Upper lobe of right lung (tissue), 1 donor: ENCODE measurements around the gene PPP1R1C. TPM values are rescaled to one million over a fixed set of nuclear protein-coding genes. Genes with fewer than 3 reads are reported as not detected.

Experiments used
- ATAC-seq: fragments of 200-7000 bp; cut with Tn5 transposase; one replicate; pipeline ENCODE4 v1.9.1; 2020; ENCODE audit warnings: mild to moderate bottlenecking, moderate library complexity
- DNase-seq: peaks from one replicate; pipeline ENCODE4 v3.0.0-alpha.2; 2020
- H3K27ac ChIP-seq: fragments of 200-600 bp; one replicate; pipeline ENCODE4 v1.8.0; 2022
- H3K27me3 ChIP-seq: fragments of 200-600 bp; one replicate; pipeline ENCODE4 v1.8.0; 2022; ENCODE audit warnings: mild to moderate bottlenecking
- H3K36me3 ChIP-seq: fragments of 200-600 bp; one replicate; pipeline ENCODE4 v1.8.0; 2022
- H3K4me1 ChIP-seq: fragments of 200-600 bp; one replicate; pipeline ENCODE4 v1.8.0; 2022
- H3K4me3 ChIP-seq: fragments of 200-600 bp; one replicate; pipeline ENCODE4 v1.8.0; 2022; ENCODE audit warnings: mild to moderate bottlenecking
- H3K9me3 ChIP-seq: fragments of 200-600 bp; one replicate; pipeline ENCODE4 v1.8.0; 2022
- CTCF ChIP-seq: fragments of 200-600 bp; IDR thresholded peaks from one replicate; pipeline ENCODE4 v1.8.0; 2022; ENCODE audit warnings: antibody characterized with exemption
- intact Hi-C: fragments of 100-400 bp; cut with DNase I; formaldehyde crosslinking; loops from one replicate; pipeline ENCODE4 v1.11.0; 2022
- total RNA-seq: library from RNA; stranded (reverse); fragmentation: NEBNext Ultra II Directional; extraction: Animal tissue kit (Norgen Biotek cat#: 25700); gene quantifications from one replicate; pipeline ENCODE4 v1.2.1, GENCODE V29; 2021
- donor health status: DM: no; HTN: yes; CAD: no; lungs with severe emphysema.

PPP1R1C gene
- total RNA-seq, 1 donor from 2014 or later = 5.8 TPM

GRCh38 chr2:181973171-181973783, 12.4 kb upstream of the PPP1R1C start:
- no peak for TF ChIP-seq CTCF
- intact Hi-C loops = no loop called here
- DNase-seq (no peak), ATAC-seq (no peak)
- no peaks in the 10 kb centered on the region for H3K27me3 ChIP-seq
- H3K4me1 ChIP-seq = no peaks in the 10 kb centered on the region
- no peak overlapping the region for H3K27ac ChIP-seq
- no peaks in the 10 kb centered on the region for H3K9me3 ChIP-seq
- H3K36me3 ChIP-seq = no peaks in the 10 kb centered on the region
- H3K4me3 ChIP-seq = no peak overlapping the region

- Histone ChIP-seq H3K9me3 (no peaks in the 10 kb centered on the region), H3K4me3 (no peak overlapping the region), H3K36me3 (no peaks in the 10 kb centered on the region), H3K4me1 (no peaks in the 10 kb centered on the region), H3K27me3 (no peaks in the 10 kb centered on the region), H3K27ac (no peak overlapping the region)
- DNase-seq (no peak), ATAC-seq (no peak)
- intact Hi-C loops = no loop called here
- TF ChIP-seq CTCF = no peak
These were observed 7.8 kb upstream of the PPP1R1C start for GRCh38 chr2:181977661-181978350.

- Histone ChIP-seq H3K9me3 (no peaks in the 10 kb centered on the region), H3K4me3 (no peak overlapping the region), H3K4me1 (no peaks in the 10 kb centered on the region), H3K36me3 (no peaks in the 10 kb centered on the region), H3K27ac (no peak overlapping the region), H3K27me3 (no peaks in the 10 kb centered on the region)
- DNase-seq (no peak), ATAC-seq (no peak)
- no peak for TF ChIP-seq CTCF
- intact Hi-C loops = no loop called here
These were observed 7.1 kb upstream of the PPP1R1C start for GRCh38 chr2:181978351-181979150.

GRCh38 chr2:181984060-181984459, 1.6 kb upstream of the PPP1R1C start:
- TF ChIP-seq CTCF = no peak
- no peaks in the 10 kb centered on the region for H3K9me3 ChIP-seq
- ATAC-seq = no peak

GRCh38 chr2:181984814-181985631, 630 bp upstream of the PPP1R1C start:
- Histone ChIP-seq H3K27ac (no peak overlapping the region), H3K27me3 (no peaks in the 10 kb centered on the region), H3K4me3 (no peak overlapping the region), H3K9me3 (no peaks in the 10 kb centered on the region), H3K36me3 (no peaks in the 10 kb centered on the region), H3K4me1 (no peaks in the 10 kb centered on the region)
- ATAC-seq (no peak), DNase-seq (no peak)
- TF ChIP-seq CTCF = no peak
- intact Hi-C loops = no loop called here

More at GRCh38 chr2:181984060-181984459, 1.6 kb upstream of the PPP1R1C start:
- no peak overlapping the region for H3K27ac ChIP-seq
- H3K4me3 ChIP-seq = no peak overlapping the region
- H3K27me3 ChIP-seq = no peaks in the 10 kb centered on the region
- intact Hi-C loops = no loop called here
- DNase-seq = no peak
- H3K36me3 ChIP-seq = no peaks in the 10 kb centered on the region
- no peaks in the 10 kb centered on the region for H3K4me1 ChIP-seq
